AG08396 (cell line): ENCODE measurements around the gene ELOB.

ENCODE experiments used
- DNase-seq: peaks from one replicate; pipeline ENCODE4 v3.0.0; 2012; ENCODE audit warnings: low spot score, mixed read lengths

ELOB gene

GRCh38 chr16:2810651-2811050, 33.6 kb upstream of the ELOB start:
- DNase-seq: no peak

- DNase-seq: no peak
Measured at GRCh38 chr16:2809149-2809760, 32.2 kb upstream of the ELOB start.

GRCh38 chr16:2808181-2808580, 31.1 kb upstream of the ELOB start:
- no peak for DNase-seq

DNA sequence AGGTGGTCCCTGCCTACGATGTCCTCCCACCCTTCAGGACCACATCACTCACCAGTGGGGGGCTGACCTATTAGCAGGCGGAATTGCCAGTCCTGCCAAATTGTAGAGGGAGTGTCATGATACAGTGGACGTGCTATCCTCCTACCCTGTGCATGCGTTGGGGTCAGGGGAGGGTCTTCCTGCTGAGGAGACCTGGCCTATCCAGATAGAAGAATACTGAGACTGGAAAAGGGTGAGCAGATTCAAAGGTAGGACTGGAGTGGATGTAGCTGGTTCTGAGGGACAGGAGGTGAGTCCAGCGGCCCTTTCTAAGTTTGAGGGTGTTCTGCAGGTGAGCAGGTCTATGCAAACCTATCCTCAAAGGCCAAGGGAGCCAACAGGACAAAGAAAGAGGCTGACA, 29.2 kb upstream of the ELOB start:
- no peak for DNase-seq

DNA sequence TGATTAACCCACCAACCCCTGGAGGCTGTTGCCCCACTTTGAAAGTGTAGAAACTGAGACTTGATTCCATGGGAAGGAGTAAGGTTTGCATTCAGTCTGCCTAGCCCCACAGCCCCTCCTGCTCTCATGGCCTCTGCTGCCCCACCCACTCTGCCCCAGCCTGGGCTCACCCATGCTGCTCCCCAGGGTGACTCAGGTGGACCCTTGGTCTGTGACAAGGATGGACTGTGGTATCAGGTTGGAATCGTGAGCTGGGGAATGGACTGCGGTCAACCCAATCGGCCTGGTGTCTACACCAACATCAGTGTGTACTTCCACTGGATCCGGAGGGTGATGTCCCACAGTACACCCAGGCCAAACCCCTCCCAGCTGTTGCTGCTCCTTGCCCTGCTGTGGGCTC, 27.6 kb upstream of the ELOB start:
- no peak for DNase-seq

DNA sequence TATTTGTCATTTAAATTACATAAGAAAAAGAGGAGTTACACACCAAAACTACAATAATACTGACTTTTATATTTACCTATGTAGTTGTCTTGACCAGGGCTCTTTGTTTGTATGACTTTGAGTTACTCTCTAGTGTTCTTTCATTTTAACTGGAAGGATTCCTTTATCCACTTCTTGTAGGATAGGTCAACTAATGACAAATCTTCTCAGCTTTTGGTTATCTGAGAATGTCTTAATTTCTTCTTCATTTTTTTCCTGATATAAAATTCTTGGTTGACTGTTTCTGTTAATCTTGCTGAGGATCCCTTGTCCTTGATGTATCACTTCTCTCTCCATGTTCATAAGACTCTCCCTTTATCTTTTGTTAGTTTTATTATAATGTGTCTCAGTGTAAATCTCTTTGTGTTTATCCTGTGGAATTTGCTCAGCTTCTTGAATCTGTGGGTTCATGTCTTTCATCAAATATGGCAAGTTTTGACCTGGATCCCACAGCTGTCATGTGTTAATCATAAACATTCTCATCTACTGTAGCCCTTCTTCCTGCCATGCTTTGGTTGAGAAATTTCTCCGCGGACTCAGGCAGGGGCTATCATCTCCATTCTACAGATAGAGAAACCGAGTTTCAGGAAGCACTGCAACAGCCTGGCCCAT, 26.6 kb upstream of the ELOB start:
- no peak for DNase-seq

- no peak for DNase-seq
Measured at GRCh38 chr16:2799859-2800226, 22.8 kb upstream of the ELOB start.

DNA sequence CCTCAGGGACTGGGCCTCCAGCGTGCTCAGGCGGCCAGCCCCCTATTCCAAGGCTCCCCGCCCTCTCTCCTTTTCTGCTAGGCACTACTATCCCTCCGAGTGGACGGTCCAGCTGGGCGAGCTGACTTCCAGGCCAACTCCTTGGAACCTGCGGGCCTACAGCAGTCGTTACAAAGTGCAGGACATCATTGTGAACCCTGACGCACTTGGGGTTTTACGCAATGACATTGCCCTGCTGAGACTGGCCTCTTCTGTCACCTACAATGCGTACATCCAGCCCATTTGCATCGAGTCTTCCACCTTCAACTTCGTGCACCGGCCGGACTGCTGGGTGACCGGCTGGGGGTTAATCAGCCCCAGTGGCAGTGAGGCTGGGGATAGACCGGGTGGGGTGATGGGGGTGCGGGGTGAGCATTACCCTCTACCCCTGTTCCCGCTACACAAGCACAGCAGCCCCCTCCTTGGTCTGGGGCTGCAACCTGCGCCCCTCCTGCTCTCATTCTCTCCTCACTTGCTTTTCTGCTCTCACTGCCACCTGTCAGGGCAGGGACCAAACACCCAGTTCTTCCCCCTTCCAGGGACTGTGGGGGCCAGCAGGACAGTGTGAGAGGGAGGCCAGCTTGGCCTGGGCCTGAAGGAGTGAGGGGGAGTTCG, 22.3 kb upstream of the ELOB start:
- DNase-seq: no peak

DNA sequence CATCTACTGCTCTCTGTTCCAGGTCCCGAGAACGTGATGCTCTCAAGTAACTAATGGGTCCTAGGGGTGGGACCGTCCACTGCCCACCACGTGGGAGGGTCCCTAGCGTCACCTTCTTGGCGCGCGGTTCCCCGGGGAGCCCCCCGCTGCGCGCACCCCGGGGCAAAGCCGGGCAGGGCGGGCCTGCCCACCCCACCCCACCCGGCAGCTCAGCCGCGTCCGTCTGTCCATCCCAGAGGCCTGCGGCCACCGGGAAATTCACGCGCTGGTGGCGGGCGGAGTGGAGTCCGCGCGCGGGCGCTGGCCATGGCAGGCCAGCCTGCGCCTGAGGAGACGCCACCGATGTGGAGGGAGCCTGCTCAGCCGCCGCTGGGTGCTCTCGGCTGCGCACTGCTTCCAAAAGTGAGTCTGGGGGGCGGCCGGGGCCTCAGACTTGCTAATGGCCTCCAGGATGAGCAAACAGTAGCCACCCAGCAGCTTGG, 21.7 kb upstream of the ELOB start:
- no peak for DNase-seq

GRCh38 chr16:2795395-2796143, 18.5 kb upstream of the ELOB start:
- no peak for DNase-seq

DNA sequence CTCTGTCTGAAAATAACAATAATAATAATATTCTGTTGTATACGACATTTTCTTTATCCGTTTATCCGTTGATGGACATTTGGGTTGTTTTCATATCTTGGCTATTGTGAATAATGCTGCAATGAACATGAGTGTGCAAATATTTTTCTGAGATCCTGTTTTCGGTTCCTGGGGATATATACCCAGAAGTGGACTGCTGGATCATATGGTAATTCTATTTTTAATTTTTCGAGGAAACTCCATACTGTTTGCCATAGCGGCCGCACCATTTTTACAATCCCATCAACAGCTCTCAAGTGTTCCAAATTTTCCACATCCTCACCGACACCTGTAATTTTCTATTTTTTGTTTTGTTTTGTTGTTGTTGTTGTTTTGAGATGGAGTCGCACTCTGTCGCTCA, 15.9 kb upstream of the ELOB start:
- DNase-seq: no peak

- no peak for DNase-seq
Measured at GRCh38 chr16:2791174-2791573, 14.1 kb upstream of the ELOB start.

- DNase-seq: no peak
Measured at GRCh38 chr16:2790631-2791030, 13.6 kb upstream of the ELOB start.

DNA sequence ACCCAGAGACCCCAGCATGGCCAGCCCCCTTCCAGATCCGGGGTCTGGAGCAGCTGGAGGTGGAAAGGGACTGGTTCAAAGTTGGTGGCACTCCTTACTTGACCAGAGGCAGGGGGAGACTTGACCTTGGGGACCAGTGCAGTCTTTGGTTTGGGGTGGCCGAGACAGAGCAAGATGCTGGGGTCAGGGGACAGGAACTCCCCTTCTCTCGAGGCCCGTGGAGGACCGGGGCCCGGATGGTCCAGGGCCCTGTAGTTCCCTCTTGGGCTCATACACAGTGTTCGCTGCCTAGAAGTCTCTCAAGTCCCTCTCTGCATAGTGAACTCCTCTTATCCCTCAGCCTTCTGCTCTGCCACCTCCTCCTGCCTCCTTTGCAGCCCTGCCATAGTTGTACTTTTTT, 10.9 kb upstream of the ELOB start:
- DNase-seq: no peak

DNA sequence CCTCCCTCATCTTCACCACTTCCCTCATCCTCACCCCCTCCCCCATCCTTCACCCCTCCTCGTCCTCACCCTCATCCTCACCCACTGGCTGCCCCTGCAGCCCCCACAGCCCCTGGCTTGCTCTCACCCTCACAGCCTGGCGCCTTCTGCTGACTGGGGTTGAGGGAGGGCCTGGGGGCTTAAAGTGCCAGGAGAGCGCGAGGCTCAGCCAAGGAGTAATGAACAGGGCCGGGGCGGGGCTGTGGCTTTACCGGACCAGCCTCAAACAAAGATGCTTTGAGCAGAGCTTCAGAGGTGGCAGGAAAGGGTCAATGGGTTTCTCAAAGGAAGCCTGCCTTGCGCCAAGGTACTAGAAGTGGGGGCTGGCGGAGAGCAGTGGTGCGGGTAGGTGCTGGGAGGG, 10.3 kb upstream of the ELOB start, which contains the start of gene PRSS33:
PRSS33 (minus strand) TSS at position 155 of the 400 bp plus-strand sequence. CDS start 1,013 bp downstream, outside the sequence.
- no peak for DNase-seq

GRCh38 chr16:2786826-2787151, 9.7 kb upstream of the ELOB start:
- DNase-seq: no peak

- DNase-seq: no peak
Measured at GRCh38 chr16:2786061-2786825, 9.2 kb upstream of the ELOB start.

GRCh38 chr16:2785101-2785991, 8.3 kb upstream of the ELOB start:
- no peak for DNase-seq

DNA sequence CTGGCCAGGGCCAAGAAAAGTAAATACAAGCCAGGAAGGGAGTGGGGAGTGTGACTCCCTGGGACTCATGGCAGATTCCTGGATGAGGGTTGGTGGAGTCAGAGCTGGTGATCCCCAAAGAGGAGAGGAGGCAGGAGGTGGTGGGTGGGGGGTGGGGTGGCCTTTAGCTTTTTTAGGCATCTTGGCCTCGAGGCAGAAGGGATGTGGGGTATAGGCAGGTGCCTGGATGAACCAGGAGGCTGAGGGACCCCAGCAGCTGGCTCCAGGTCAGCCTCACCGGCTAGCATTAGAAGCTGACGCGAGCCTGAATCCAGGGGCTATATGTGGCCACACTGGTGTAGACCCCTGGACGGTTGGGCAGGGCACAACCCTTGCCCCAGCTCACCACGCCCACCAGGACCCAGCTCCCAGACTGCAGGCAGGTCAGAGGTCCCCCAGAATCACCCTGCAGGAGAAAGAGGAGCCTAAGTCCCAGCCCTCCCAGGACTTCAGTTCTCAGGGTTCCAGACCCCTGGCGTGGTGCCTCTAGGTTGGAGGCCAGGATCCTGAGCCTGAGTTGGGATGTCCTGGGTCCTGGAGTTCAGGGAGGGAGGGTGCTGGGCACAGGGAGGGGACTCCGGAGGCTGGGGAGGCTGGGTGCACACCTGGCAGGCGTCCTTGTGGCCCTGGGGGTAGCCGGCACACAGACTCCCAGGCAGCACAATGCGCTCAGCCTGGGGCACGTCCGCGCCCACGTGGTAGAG, 7.4 kb upstream of the ELOB start:
- no peak for DNase-seq

DNA sequence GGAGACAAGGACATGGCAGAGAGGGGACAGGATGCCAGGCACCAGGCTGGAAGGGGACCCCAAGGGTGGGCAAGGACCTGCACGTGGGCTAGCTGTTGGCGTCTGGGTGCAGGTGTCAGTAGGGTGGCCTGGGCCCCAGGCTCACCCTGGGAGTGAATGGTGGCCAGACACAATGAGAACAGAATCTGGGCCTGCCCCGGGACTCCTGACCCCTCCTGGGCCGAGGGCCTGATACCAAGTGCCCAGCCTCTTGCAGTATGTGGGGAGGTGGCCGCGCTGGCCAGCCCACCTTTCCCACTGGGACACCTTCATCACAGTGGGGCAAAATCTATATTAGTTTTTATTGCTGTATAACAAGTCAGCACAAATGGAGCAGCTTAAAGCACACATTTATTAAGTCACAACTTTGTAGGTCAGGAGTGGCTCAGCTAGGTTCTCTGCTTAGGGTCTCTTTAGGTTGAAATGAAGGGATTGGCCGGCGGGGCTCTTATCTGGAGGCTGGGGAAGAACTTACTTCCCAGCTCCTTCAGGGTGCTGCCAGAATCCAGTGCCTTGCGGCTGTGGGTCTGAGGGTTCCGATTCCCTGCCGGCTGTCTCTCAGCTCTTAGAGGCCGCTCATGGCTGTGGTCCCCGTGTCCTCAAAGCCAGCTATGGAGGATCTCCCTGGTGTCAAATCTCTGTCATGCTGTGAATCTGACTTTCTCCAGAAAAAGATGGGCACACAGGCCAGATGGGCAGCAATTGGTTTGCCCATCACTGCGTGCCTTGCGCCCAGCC, 6.7 kb upstream of the ELOB start:
- DNase-seq: no peak
